SK-N-SH (cell line): ENCODE results near the gene GYG1. TPM values are rescaled to one million over a fixed set of nuclear protein-coding genes. Genes with fewer than 3 reads are reported as not detected.

Experiments used
- CTCF ChIA-PET: fragments of 300-600, 350-600 bp; formaldehyde crosslinking; extraction: SDS; loops from one replicate; lab custom pipeline; 2021; lab: Yijun Ruan, JAX
- POLR2A ChIA-PET: fragments of 350-600 bp; sonication (Branson Sonifier 250); formaldehyde crosslinking; extraction: SDS; loops from one replicate; lab custom pipeline; 2020; ENCODE audit warnings: antibody characterized with exemption, inconsistent platforms; lab: Yijun Ruan, JAX
- DNase-seq: peaks from one replicate; pipeline ENCODE4 v3.0.0; 2012
- H2AFZ ChIP-seq: fragments of 200-600 bp; sonication (generic); 2 replicates; pipeline ENCODE4 v1.8.1; 2016; ENCODE audit warnings: antibody characterized with exemption, mild to moderate bottlenecking, low read depth
- H3F3A ChIP-seq: fragments of 200-600 bp; sonication (generic); replicated peaks from 2 replicates; pipeline ENCODE3; 2016; ENCODE audit warnings: antibody characterized with exemption, mild to moderate bottlenecking; ENCODE audit not compliant: insufficient read depth
- H3K27ac ChIP-seq, 2 experiments: fragments of 200-500 bp in 1 of 2; fragments of 200-600 bp in 1 of 2; sonication (Bioruptor generic) in 1 of 2; sonication (generic), shearing (Covaris generic) in 1 of 2; 2 replicates each; pipeline versions ENCODE4 v1.5.1 to v1.6.1; 2014 to 2016; ENCODE audit warnings: low read depth in 2 of 2, inconsistent platforms in 1 of 2, low read length in 1 of 2, mild to moderate bottlenecking in 1 of 2, mixed read lengths in 1 of 2
- H3K27me3 ChIP-seq: fragments of 200-600 bp; sonication (generic), shearing (Covaris generic); 2 replicates; pipeline ENCODE4 v1.6.1; 2016; ENCODE audit warnings: mixed run types; ENCODE audit not compliant: insufficient read depth
- H3K36me3 ChIP-seq, 2 experiments: fragments of 200-500 bp in 1 of 2; fragments of 200-600 bp in 1 of 2; sonication (Bioruptor generic) in 1 of 2; sonication (generic) in 1 of 2; replicated peaks in 1 of 2; 2 replicates each; pipeline versions ENCODE3 to v1.5.1; 2014 to 2016; ENCODE audit warnings: low read length in 1 of 2, mild to moderate bottlenecking in 1 of 2; ENCODE audit not compliant: insufficient read depth in 2 of 2, control insufficient read depth in 1 of 2
- H3K4me1 ChIP-seq, 2 experiments: fragments of 200-500 bp in 1 of 2; fragments of 200-600 bp in 1 of 2; sonication (Bioruptor generic) in 1 of 2; sonication (generic), shearing (Covaris generic) in 1 of 2; 2 replicates each; pipeline versions ENCODE4 v1.5.1 to v1.6.1; 2014 to 2016; ENCODE audit warnings: low read depth in 1 of 2, low read length in 1 of 2, mixed run types in 1 of 2; ENCODE audit not compliant: insufficient read depth in 2 of 2, control insufficient read depth in 1 of 2
- H3K4me2 ChIP-seq: fragments of 200-600 bp; sonication (generic), shearing (Covaris generic); 2 replicates; pipeline ENCODE4 v1.6.1; 2017; ENCODE audit warnings: mixed run types
- H3K4me3 ChIP-seq, 2 experiments: fragments of 200-500 bp in 1 of 2; fragments of 200-600 bp in 1 of 2; sonication (Bioruptor generic) in 1 of 2; sonication (generic), shearing (Covaris generic) in 1 of 2; 2 replicates each; pipeline versions ENCODE4 v1.5.1 to v1.8.1; 2014 to 2016; ENCODE audit warnings: low read depth in 2 of 2, inconsistent platforms in 1 of 2, low read length in 1 of 2, mild to moderate bottlenecking in 1 of 2, mixed read lengths in 1 of 2, moderate library complexity in 1 of 2
- H3K79me2 ChIP-seq: fragments of 200-600 bp; sonication (generic); 2 replicates; pipeline ENCODE4 v1.8.1; 2017; ENCODE audit warnings: mild to moderate bottlenecking; ENCODE audit not compliant: insufficient read depth
- H3K9ac ChIP-seq: fragments of 200-600 bp; sonication (generic); 2 replicates; pipeline ENCODE4 v1.6.1; 2017; ENCODE audit warnings: mixed run types
- H3K9me2 ChIP-seq: fragments of 200-600 bp; sonication (generic); 2 replicates; pipeline ENCODE4 v1.6.1; 2017; ENCODE audit warnings: mixed run types
- H3K9me3 ChIP-seq: fragments of 200-600 bp; sonication (generic); 2 replicates; pipeline ENCODE4 v1.6.1; 2017; ENCODE audit warnings: mixed run types, mild to moderate bottlenecking, moderate library complexity
- H4K20me1 ChIP-seq: fragments of 200-600 bp; sonication (generic); 2 replicates; pipeline ENCODE4 v1.6.1; 2017; ENCODE audit warnings: mild to moderate bottlenecking, mixed run types; ENCODE audit not compliant: insufficient read depth
- FOSL2 ChIP-seq: IDR thresholded peaks from 2 replicates; pipeline ENCODE4 v1.4.0; 2012; ENCODE audit warnings: low read depth, mild to moderate bottlenecking, moderate library complexity, borderline replicate concordance
- FOXJ3 ChIP-seq: sonication (generic); formaldehyde crosslinking; IDR thresholded peaks from 2 replicates; pipeline ENCODE4 v1.5.1; 2020; ENCODE audit warnings: mild to moderate bottlenecking, missing genetic modification reagents
- JUND ChIP-seq: IDR thresholded peaks from 2 replicates; pipeline ENCODE4 v1.4.0; 2012
- MXI1 ChIP-seq: IDR thresholded peaks from 2 replicates; pipeline ENCODE4 v1.6.1; 2012; ENCODE audit warnings: mild to moderate bottlenecking, low read depth, low read length, improper control_type of control experiment
- NFIC ChIP-seq: IDR thresholded peaks from 2 replicates; pipeline ENCODE4 v1.4.0; 2012; ENCODE audit warnings: borderline replicate concordance
- NRF1 ChIP-seq: IDR thresholded peaks from 2 replicates; pipeline ENCODE4 v1.6.1; 2012; ENCODE audit warnings: low read depth, mild to moderate bottlenecking, low read length
- RAD21 ChIP-seq: IDR thresholded peaks from 2 replicates; pipeline ENCODE4 v1.6.1; 2012; ENCODE audit warnings: mild to moderate bottlenecking, low read length
- RCOR1 ChIP-seq: fragments of 150-350 bp; IDR thresholded peaks from 2 replicates; pipeline ENCODE4 v1.6.1; 2017; ENCODE audit warnings: antibody characterized with exemption, low read length
- RFX5 ChIP-seq: IDR thresholded peaks from 2 replicates; pipeline ENCODE4 v1.6.1; 2012; ENCODE audit warnings: mild to moderate bottlenecking, improper control_type of control experiment, low read length
- RXRA ChIP-seq: IDR thresholded peaks from 2 replicates; pipeline ENCODE4 v1.4.0; 2012; ENCODE audit warnings: low read depth, mild to moderate bottlenecking, borderline replicate concordance
- SIN3A ChIP-seq: IDR thresholded peaks from 2 replicates; pipeline ENCODE4 v1.6.1; 2012; ENCODE audit warnings: low read depth, mild to moderate bottlenecking, low read length, moderate library complexity, borderline replicate concordance
- SMC3 ChIP-seq: IDR thresholded peaks from 2 replicates; pipeline ENCODE4 v1.6.1; 2012; ENCODE audit warnings: low read depth, low read length, improper control_type of control experiment
- TAF1 ChIP-seq: IDR thresholded peaks from 2 replicates; pipeline ENCODE4 v1.6.1; 2012; ENCODE audit warnings: low read depth, mild to moderate bottlenecking, low read length, moderate library complexity, borderline replicate concordance
- TEAD4 ChIP-seq: IDR thresholded peaks from 2 replicates; pipeline ENCODE4 v1.4.0; 2012; ENCODE audit warnings: mild to moderate bottlenecking, borderline replicate concordance; ENCODE audit not compliant: insufficient read depth
- WGBS: methylation state at CpG from one replicate; pipeline ENCODE4 v1.1.6; 2017; ENCODE audit warnings: low lambda C conversion rate; 5-methylcytosine and 5-hydroxymethylcytosine counted together
- polyA plus RNA-seq, 3 experiments: library from polyadenylated mRNA; depleted of rRNA; stranded (reverse); fragments of >200 nt; gene quantifications; 2 replicates each; pipeline ENCODE4 v1.2.3, GENCODE V29; 2012
- TF ChIP-seq, protein P1 (sequence below): IDR thresholded peaks from 2 replicates; pipeline ENCODE4; 2012
- TF ChIP-seq, protein P2 (sequence below): IDR thresholded peaks from 2 replicates; pipeline ENCODE4 v1.4.0; 2012; ENCODE audit warnings: low read depth, borderline replicate concordance
- TF ChIP-seq, protein P3 (sequence below): fragments of 150-350 bp; IDR thresholded peaks from 2 replicates; pipeline ENCODE4 v1.6.1; 2016; ENCODE audit warnings: mild to moderate bottlenecking, low read depth, low read length
- TF ChIP-seq, protein P4 (sequence below): IDR thresholded peaks from 2 replicates; pipeline ENCODE4 v1.6.1; 2012; ENCODE audit warnings: mild to moderate bottlenecking, low read depth, low read length, moderate library complexity

Gene GYG1
- polyA plus RNA-seq, 1 of the 3 experiments (the other 2 are of a cell fraction) = 16.8 TPM

DNA sequence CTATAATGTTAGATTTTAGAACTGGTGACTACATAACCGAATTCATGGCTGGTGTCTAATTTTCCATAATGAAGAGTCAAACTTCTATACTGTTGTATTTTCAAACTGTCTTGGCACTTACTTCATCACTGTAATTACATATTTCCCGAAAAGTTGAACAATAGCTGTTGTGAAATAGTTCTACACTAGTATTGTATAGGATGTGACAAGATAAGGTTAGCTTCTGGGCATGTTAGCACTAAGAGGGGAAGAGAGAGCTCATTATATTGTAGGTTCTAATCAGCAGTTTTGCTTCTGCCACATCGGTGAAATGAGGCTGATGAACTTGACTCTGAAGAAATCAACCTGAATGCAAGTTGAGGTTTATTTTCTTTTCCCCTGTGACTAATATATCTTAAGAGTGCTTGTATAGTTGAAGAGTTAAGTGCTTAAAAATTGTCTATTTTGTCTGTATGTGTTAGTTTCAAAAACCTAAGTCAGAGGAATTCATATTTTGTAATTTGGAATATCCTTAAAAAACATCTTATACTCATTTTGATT lies 8.9 kb downstream of the GYG1 start:
- Histone ChIP-seq H2AFZ (no peak overlapping the region), H4K20me1 (no peaks in the 10 kb centered on the region), H3K36me3 (peaks cover 19 to 48% of the 10 kb centered on the region in 2 experiments), H3K4me2 (no peak overlapping the region), H3K4me3 (no peak overlapping the region), H3K4me1 (no peaks in the 10 kb centered on the region; a peak in 2 of 4 replicates), H3F3A (no peaks in the 10 kb centered on the region), H3K27ac (no peak overlapping the region), H3K27me3 (no peaks in the 10 kb centered on the region), H3K9me2 (no peaks in the 10 kb centered on the region), H3K79me2 (no peaks in the 10 kb centered on the region), H3K9me3 (no peaks in the 10 kb centered on the region), H3K9ac (no peak overlapping the region)
- 95% methylated on average over 3 of the region's 3 CpGs for WGBS
- ChIA-PET POLR2A (no interaction called here), CTCF (interaction anchor here (0.6 to 1.8 kb wide), 4 partner anchors 9 to 794 kb away, joined by 3 to 8 read pairs (median 4); partner anchors contain the start of gene GYG1)
- no peak for DNase-seq
- TF ChIP-seq, protein P1, sequence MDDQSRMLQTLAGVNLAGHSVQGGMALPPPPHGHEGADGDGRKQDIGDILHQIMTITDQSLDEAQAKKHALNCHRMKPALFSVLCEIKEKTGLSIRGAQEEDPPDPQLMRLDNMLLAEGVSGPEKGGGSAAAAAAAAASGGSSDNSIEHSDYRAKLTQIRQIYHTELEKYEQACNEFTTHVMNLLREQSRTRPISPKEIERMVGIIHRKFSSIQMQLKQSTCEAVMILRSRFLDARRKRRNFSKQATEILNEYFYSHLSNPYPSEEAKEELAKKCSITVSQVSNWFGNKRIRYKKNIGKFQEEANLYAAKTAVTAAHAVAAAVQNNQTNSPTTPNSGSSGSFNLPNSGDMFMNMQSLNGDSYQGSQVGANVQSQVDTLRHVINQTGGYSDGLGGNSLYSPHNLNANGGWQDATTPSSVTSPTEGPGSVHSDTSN = no peak
- TF ChIP-seq RAD21 (no peak), RCOR1 (no peak), MXI1 (no peak), TEAD4 (no peak), JUND (no peak), NFIC (no peak), SMC3 (no peak), FOXJ3 (no peak), RXRA (no peak), RFX5 (no peak), TAF1 (no peak), SIN3A (no peak), NRF1 (no peak), FOSL2 (no peak)
- TF ChIP-seq, protein P2, sequence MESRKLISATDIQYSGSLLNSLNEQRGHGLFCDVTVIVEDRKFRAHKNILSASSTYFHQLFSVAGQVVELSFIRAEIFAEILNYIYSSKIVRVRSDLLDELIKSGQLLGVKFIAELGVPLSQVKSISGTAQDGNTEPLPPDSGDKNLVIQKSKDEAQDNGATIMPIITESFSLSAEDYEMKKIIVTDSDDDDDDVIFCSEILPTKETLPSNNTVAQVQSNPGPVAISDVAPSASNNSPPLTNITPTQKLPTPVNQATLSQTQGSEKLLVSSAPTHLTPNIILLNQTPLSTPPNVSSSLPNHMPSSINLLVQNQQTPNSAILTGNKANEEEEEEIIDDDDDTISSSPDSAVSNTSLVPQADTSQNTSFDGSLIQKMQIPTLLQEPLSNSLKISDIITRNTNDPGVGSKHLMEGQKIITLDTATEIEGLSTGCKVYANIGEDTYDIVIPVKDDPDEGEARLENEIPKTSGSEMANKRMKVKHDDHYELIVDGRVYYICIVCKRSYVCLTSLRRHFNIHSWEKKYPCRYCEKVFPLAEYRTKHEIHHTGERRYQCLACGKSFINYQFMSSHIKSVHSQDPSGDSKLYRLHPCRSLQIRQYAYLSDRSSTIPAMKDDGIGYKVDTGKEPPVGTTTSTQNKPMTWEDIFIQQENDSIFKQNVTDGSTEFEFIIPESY = no peak
- TF ChIP-seq, protein P3, sequence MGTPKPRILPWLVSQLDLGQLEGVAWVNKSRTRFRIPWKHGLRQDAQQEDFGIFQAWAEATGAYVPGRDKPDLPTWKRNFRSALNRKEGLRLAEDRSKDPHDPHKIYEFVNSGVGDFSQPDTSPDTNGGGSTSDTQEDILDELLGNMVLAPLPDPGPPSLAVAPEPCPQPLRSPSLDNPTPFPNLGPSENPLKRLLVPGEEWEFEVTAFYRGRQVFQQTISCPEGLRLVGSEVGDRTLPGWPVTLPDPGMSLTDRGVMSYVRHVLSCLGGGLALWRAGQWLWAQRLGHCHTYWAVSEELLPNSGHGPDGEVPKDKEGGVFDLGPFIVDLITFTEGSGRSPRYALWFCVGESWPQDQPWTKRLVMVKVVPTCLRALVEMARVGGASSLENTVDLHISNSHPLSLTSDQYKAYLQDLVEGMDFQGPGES = no peak
- TF ChIP-seq, protein P4, sequence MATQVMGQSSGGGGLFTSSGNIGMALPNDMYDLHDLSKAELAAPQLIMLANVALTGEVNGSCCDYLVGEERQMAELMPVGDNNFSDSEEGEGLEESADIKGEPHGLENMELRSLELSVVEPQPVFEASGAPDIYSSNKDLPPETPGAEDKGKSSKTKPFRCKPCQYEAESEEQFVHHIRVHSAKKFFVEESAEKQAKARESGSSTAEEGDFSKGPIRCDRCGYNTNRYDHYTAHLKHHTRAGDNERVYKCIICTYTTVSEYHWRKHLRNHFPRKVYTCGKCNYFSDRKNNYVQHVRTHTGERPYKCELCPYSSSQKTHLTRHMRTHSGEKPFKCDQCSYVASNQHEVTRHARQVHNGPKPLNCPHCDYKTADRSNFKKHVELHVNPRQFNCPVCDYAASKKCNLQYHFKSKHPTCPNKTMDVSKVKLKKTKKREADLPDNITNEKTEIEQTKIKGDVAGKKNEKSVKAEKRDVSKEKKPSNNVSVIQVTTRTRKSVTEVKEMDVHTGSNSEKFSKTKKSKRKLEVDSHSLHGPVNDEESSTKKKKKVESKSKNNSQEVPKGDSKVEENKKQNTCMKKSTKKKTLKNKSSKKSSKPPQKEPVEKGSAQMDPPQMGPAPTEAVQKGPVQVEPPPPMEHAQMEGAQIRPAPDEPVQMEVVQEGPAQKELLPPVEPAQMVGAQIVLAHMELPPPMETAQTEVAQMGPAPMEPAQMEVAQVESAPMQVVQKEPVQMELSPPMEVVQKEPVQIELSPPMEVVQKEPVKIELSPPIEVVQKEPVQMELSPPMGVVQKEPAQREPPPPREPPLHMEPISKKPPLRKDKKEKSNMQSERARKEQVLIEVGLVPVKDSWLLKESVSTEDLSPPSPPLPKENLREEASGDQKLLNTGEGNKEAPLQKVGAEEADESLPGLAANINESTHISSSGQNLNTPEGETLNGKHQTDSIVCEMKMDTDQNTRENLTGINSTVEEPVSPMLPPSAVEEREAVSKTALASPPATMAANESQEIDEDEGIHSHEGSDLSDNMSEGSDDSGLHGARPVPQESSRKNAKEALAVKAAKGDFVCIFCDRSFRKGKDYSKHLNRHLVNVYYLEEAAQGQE = no peak
